CD4-positive, alpha-beta T cell treated with Interferon gamma for 1 hour (primary cell): ENCODE results near the gene HIPK2.

Source experiments
- DNase-seq: peaks from one replicate; pipeline ENCODE4 v3.0.0-alpha.2; 2020

The HIPK2 gene

GRCh38 chr7:139750459-139751095, 27.2 kb downstream of the HIPK2 start:
- DNase-seq, result no peak

- no peak for DNase-seq
Observed at GRCh38 chr7:139749545-139749944, 28.3 kb downstream of the HIPK2 start.

- no peak for DNase-seq
Observed at GRCh38 chr7:139748941-139749340, 28.9 kb downstream of the HIPK2 start.

- no peak for DNase-seq
Observed at GRCh38 chr7:139748373-139748765, 29.4 kb downstream of the HIPK2 start.

GRCh38 chr7:139747662-139748372, 30.0 kb downstream of the HIPK2 start:
- no peak for DNase-seq

GRCh38 chr7:139746652-139747051, 31.1 kb downstream of the HIPK2 start:
- DNase-seq, result no peak

GRCh38 chr7:139745678-139746143, 32.1 kb downstream of the HIPK2 start:
- no peak for DNase-seq

GRCh38 chr7:139744768-139745677, 32.8 kb downstream of the HIPK2 start:
- DNase-seq, result no peak

- no peak for DNase-seq
Observed at GRCh38 chr7:139743967-139744767, 33.6 kb downstream of the HIPK2 start.

GRCh38 chr7:139743267-139743966, 34.4 kb downstream of the HIPK2 start:
- no peak for DNase-seq

- DNase-seq, result no peak
Observed at GRCh38 chr7:139741789-139742344, 35.9 kb downstream of the HIPK2 start.

- no peak for DNase-seq
Observed at GRCh38 chr7:139741239-139741638, 36.6 kb downstream of the HIPK2 start.

GRCh38 chr7:139739863-139740597, 37.8 kb downstream of the HIPK2 start:
- no peak for DNase-seq

GRCh38 chr7:139738772-139739171, 39.0 kb downstream of the HIPK2 start:
- no peak for DNase-seq

GRCh38 chr7:139738101-139738489, 39.7 kb downstream of the HIPK2 start:
- no peak for DNase-seq

- no peak for DNase-seq
Observed at GRCh38 chr7:139737221-139738100, 40.3 kb downstream of the HIPK2 start.

GRCh38 chr7:139735912-139736595, 41.7 kb downstream of the HIPK2 start:
- DNase-seq, result no peak

GRCh38 chr7:139735466-139735865, 42.3 kb downstream of the HIPK2 start:
- no peak for DNase-seq

- no peak for DNase-seq
Observed at GRCh38 chr7:139734395-139734794, 43.4 kb downstream of the HIPK2 start.
